H1 (cell line): ENCODE measurements around the gene FYB2. TPM values are rescaled to one million over a fixed set of nuclear protein-coding genes. Genes with fewer than 3 reads are reported as not detected.
A peak's percentile ranks its signal among the peaks of the same experiment; 100 is the strongest.

Source experiments
- CTCF ChIA-PET: fragments of 300-600 bp; sonication (Branson Sonifier 250); formaldehyde crosslinking; loops from one replicate; lab custom pipeline; 2021; ENCODE audit not compliant: partially characterized antibody; lab: Charles Lee
- POLR2A ChIA-PET: fragments of 300-600 bp; sonication (Branson Sonifier 250); formaldehyde crosslinking; loops from one replicate; lab custom pipeline; 2021; ENCODE audit warnings: inconsistent platforms; ENCODE audit not compliant: partially characterized antibody; lab: Charles Lee
- DNase-seq, 2 experiments: peaks; one replicate each; pipeline versions ENCODE4 v3.0.0 to v3.0.0-alpha.2; 2010 to 2022; ENCODE audit warnings: low spot score in 2 of 2, low read depth in 1 of 2, mixed read lengths in 1 of 2
- FAIRE-seq: peaks from 2 replicates; lab custom pipeline; 2011; peaks lifted over from hg19 to GRCh38; lab: Jason Lieb, UNC
- H2AFZ ChIP-seq: 2 replicates; pipeline ENCODE4 v1.8.1; 2012; ENCODE audit warnings: low read length, inconsistent platforms
- H2AK5ac ChIP-seq: 2 replicates; pipeline ENCODE4 v1.6.1; 2013; ENCODE audit warnings: low read depth, low read length
- H2BK120ac ChIP-seq: replicated peaks from 2 replicates; pipeline ENCODE3; 2013; ENCODE audit warnings: low read depth, low read length, inconsistent platforms
- H2BK12ac ChIP-seq: 2 replicates; pipeline ENCODE4 v1.6.1; 2013; ENCODE audit warnings: low read depth, low read length
- H2BK15ac ChIP-seq: 2 replicates; pipeline ENCODE4 v1.6.1; 2013; ENCODE audit warnings: low read length
- H2BK20ac ChIP-seq: 2 replicates; pipeline ENCODE4 v1.6.1; 2013; ENCODE audit warnings: low read length
- H2BK5ac ChIP-seq: 2 replicates; pipeline ENCODE4 v1.6.1; 2013; ENCODE audit warnings: low read depth, low read length
- H3K14ac ChIP-seq: 2 replicates; pipeline ENCODE4 v1.6.1; 2013; ENCODE audit warnings: inconsistent platforms; ENCODE audit not compliant: insufficient read length
- H3K18ac ChIP-seq: 2 replicates; pipeline ENCODE4 v1.6.1; 2013; ENCODE audit warnings: low read length; ENCODE audit errors: extremely low read depth
- H3K23ac ChIP-seq: 2 replicates; pipeline ENCODE4 v1.6.1; 2013; ENCODE audit warnings: inconsistent platforms; ENCODE audit not compliant: insufficient read length
- H3K23me2 ChIP-seq: 2 replicates; pipeline ENCODE4 v1.6.1; 2013; ENCODE audit warnings: low read depth, low read length
- H3K27ac ChIP-seq: 2 replicates; pipeline ENCODE4 v1.6.1; 2011; ENCODE audit warnings: low read depth, low read length, inconsistent platforms
- H3K27me3 ChIP-seq, 4 experiments: replicated peaks in 1 of 4; 1 replicate in 1 of 4; 2 replicates in 3 of 4; pipeline versions ENCODE4 v1.6.1 to v1.8.1; 2011 to 2013; ENCODE audit warnings: low read length in 3 of 4, mild to moderate bottlenecking in 3 of 4, inconsistent platforms in 2 of 4, mixed read lengths in 2 of 4, moderate library complexity in 1 of 4; ENCODE audit not compliant: control insufficient read depth in 3 of 4, insufficient read depth in 3 of 4; ENCODE audit errors: extremely low read depth in 1 of 4
- H3K36me3 ChIP-seq, 4 experiments: 2 replicates each; pipeline versions ENCODE4 v1.6.1 to v1.8.1; 2011 to 2013; ENCODE audit warnings: mild to moderate bottlenecking in 4 of 4, low read length in 3 of 4, moderate library complexity in 2 of 4, control low read depth in 1 of 4, inconsistent platforms in 1 of 4; ENCODE audit not compliant: insufficient read depth in 4 of 4, control insufficient read depth in 2 of 4
- H3K4ac ChIP-seq: replicated peaks from 2 replicates; pipeline ENCODE3; 2013; ENCODE audit warnings: low read length, low read depth, mixed read lengths, inconsistent platforms; ENCODE audit not compliant: insufficient read length
- H3K4me1 ChIP-seq, 4 experiments: replicated peaks in 1 of 4; 1 replicate in 1 of 4; 2 replicates in 3 of 4; pipeline versions ENCODE4 v1.6.1 to v1.8.1; 2011 to 2013; ENCODE audit warnings: low read length in 3 of 4, inconsistent platforms in 2 of 4, mixed read lengths in 1 of 4; ENCODE audit not compliant: insufficient read depth in 4 of 4, control insufficient read depth in 3 of 4
- H3K4me2 ChIP-seq, 2 experiments: 2 replicates each; pipeline versions ENCODE4 v1.6.1 to v1.8.1; 2011 to 2013; ENCODE audit warnings: low read depth in 2 of 2, low read length in 2 of 2, control low read depth in 1 of 2, inconsistent platforms in 1 of 2, mild to moderate bottlenecking in 1 of 2; ENCODE audit not compliant: insufficient read depth in 1 of 2
- H3K4me3 ChIP-seq, 4 experiments: fragments of 200-600, 300-600 bp in 1 of 4; sonication (generic), shearing (Covaris generic), sonication (Bioruptor Twin) in 1 of 4; 2 replicates each; pipeline versions ENCODE4 v1.5.1 to v1.8.1; 2011 to 2016; ENCODE audit warnings: low read length in 4 of 4, low read depth in 3 of 4, control low read depth in 2 of 4, inconsistent platforms in 2 of 4, mild to moderate bottlenecking in 2 of 4, mixed read lengths in 1 of 4, moderate library complexity in 1 of 4; ENCODE audit not compliant: insufficient read depth in 2 of 4; ENCODE audit errors: extremely low read depth in 1 of 4
- H3K56ac ChIP-seq: replicated peaks from 2 replicates; pipeline ENCODE3; 2013; ENCODE audit warnings: low read depth, mild to moderate bottlenecking, mixed read lengths, low read length, inconsistent platforms; ENCODE audit not compliant: insufficient read length
- H3K79me1 ChIP-seq: 2 replicates; pipeline ENCODE4 v1.6.1; 2013; ENCODE audit warnings: low read depth, low read length, control low read depth
- H3K79me2 ChIP-seq, 2 experiments: 2 replicates each; pipeline versions ENCODE4 v1.6.1 to v1.8.1; 2012 to 2013; ENCODE audit warnings: low read length in 2 of 2, mild to moderate bottlenecking in 2 of 2, inconsistent platforms in 1 of 2; ENCODE audit not compliant: insufficient read depth in 2 of 2, control insufficient read depth in 1 of 2
- H3K9ac ChIP-seq, 4 experiments: replicated peaks in 1 of 4; 1 replicate in 1 of 4; 2 replicates in 3 of 4; pipeline versions ENCODE4 v1.6.1 to v1.8.1; 2011 to 2013; ENCODE audit warnings: low read depth in 3 of 4, low read length in 3 of 4, control low read depth in 2 of 4, mild to moderate bottlenecking in 2 of 4, moderate library complexity in 2 of 4, inconsistent platforms in 1 of 4; ENCODE audit errors: extremely low read depth in 1 of 4
- H3K9me3 ChIP-seq, 2 experiments: 2 replicates each; pipeline versions ENCODE4 v1.6.1 to v1.8.1; 2012 to 2013; ENCODE audit warnings: mild to moderate bottlenecking in 2 of 2, moderate library complexity in 2 of 2, control low read depth in 1 of 2, inconsistent platforms in 1 of 2, low read depth in 1 of 2, low read length in 1 of 2, mixed read lengths in 1 of 2; ENCODE audit not compliant: insufficient read depth in 2 of 2
- H4K20me1 ChIP-seq, 2 experiments: replicated peaks in 1 of 2; 2 replicates each; pipeline versions ENCODE3 to v1.8.1; 2011 to 2013; ENCODE audit warnings: inconsistent platforms in 2 of 2, low read length in 2 of 2, mild to moderate bottlenecking in 1 of 2; ENCODE audit not compliant: insufficient read depth in 2 of 2, control insufficient read depth in 1 of 2
- H4K5ac ChIP-seq: 2 replicates; pipeline ENCODE4 v1.6.1; 2013; ENCODE audit warnings: low read length, low read depth, mixed read lengths, inconsistent platforms; ENCODE audit not compliant: insufficient read length
- H4K8ac ChIP-seq: 2 replicates; pipeline ENCODE4 v1.8.0; 2013; ENCODE audit warnings: mild to moderate bottlenecking, moderate library complexity, low read length, inconsistent platforms; ENCODE audit not compliant: insufficient read depth; ENCODE audit errors: extremely low read depth
- H4K91ac ChIP-seq: replicated peaks from 2 replicates; pipeline ENCODE3; 2013; ENCODE audit warnings: low read length, mixed read lengths, inconsistent platforms; ENCODE audit not compliant: insufficient read length
- ATF2 ChIP-seq: IDR thresholded peaks from 2 replicates; pipeline ENCODE4 v1.6.1; 2012; ENCODE audit warnings: low read length, inconsistent platforms
- ATF3 ChIP-seq: IDR thresholded peaks from 2 replicates; pipeline ENCODE4 v1.6.1; 2011; ENCODE audit warnings: low read depth, mild to moderate bottlenecking, low read length; ENCODE audit not compliant: insufficient read depth
- CEBPB ChIP-seq: IDR thresholded peaks from 2 replicates; pipeline ENCODE4 v1.6.1; 2012; ENCODE audit warnings: low read depth, low read length
- CREB1 ChIP-seq: IDR thresholded peaks from 2 replicates; pipeline ENCODE4 v1.6.1; 2012; ENCODE audit warnings: inconsistent platforms
- WGBS, 2 experiments: shearing (Covaris generic) in 1 of 2; methylation state at CpG; one replicate each; pipeline versions ENCODE4 v1.1.6 to v1.1.7; 2013 to 2015; ENCODE audit warnings: low lambda C conversion rate in 2 of 2, mixed read lengths in 2 of 2, inconsistent platforms in 1 of 2, low coverage in 1 of 2, missing lambda C conversion rate in 1 of 2; ENCODE audit not compliant: insufficient replicate concordance in 2 of 2, insufficient coverage in 1 of 2, insufficient read length in 1 of 2; ENCODE audit errors: extremely low coverage in 1 of 2, missing lambda C conversion rate in 1 of 2; 5-methylcytosine and 5-hydroxymethylcytosine counted together
- polyA plus RNA-seq, 7 experiments: library from polyadenylated mRNA; depleted of rRNA in 3 of 7; stranded (reverse) in 5 of 7; unstranded in 2 of 7; fragments of >200 nt in 5 of 7; fragments of 200-250 nt in 2 of 7; gene quantifications; 1 replicate in 5 of 7; 2 replicates in 1 of 7; 4 replicates in 1 of 7; pipeline versions ENCODE4 v1.2.1 to v1.2.3, GENCODE V29; 2011 to 2013; ENCODE audit warnings: missing spikeins in 2 of 7, mixed read lengths in 2 of 7
- total RNA-seq: library from RNA; stranded (reverse); fragmentation: NEBNext Ultra II Directional; extraction: Animal tissue kit (Norgen Biotek cat#: 25700); gene quantifications from 2 replicates; pipeline ENCODE4 v1.2.1, GENCODE V29; 2021

Gene FYB2
- total and polyA plus RNA-seq, 2 of the 8 experiments (the other 6 are each of a cell fraction or from before 2014, with no cell fraction given), result 0.11 to 0.17 TPM

- ChIA-PET POLR2A (no interaction called here), CTCF (interaction anchor here (1.2 to 3.6 kb wide), 7 partner anchors 11 to 50 kb away, joined by 3 to 21 read pairs (median 8); no protein-coding TSS in a partner anchor)
- Histone ChIP-seq H3K27me3 (no peaks in the 10 kb centered on the region), H4K8ac (no peak overlapping the region), H2AK5ac (no peak overlapping the region), H3K79me2 (no peaks in the 10 kb centered on the region), H2BK5ac (no peak overlapping the region), H3K27ac (no peak overlapping the region), H3K56ac (no peak overlapping the region), H3K36me3 (no peaks in the 10 kb centered on the region), H3K4me1 (no peaks in the 10 kb centered on the region), H3K23ac (no peak overlapping the region), H2BK15ac (no peak overlapping the region), H3K79me1 (no peaks in the 10 kb centered on the region), H3K9ac (no peak overlapping the region), H3K4ac (no peak overlapping the region), H2AFZ (0 out of 2 replicates have a peak overlapping the region, but pooled peaks have one; percentile 46), H4K91ac (no peak overlapping the region), H3K14ac (no peak overlapping the region), H2BK120ac (no peak overlapping the region), H3K9me3 (no peaks in the 10 kb centered on the region), H2BK20ac (no peak overlapping the region), H3K23me2 (no peaks in the 10 kb centered on the region), H3K18ac (no peak overlapping the region), H3K4me2 (no peak overlapping the region), H4K20me1 (no peaks in the 10 kb centered on the region), H4K5ac (no peak overlapping the region), H2BK12ac (0 out of 2 replicates have a peak overlapping the region, but pooled peaks have one; percentile 19), H3K4me3 (no peak overlapping the region)
- TF ChIP-seq CREB1 (no peak), ATF2 (no peak), ATF3 (0 out of 2 replicates have a peak, but pooled peaks have one; percentile 19), CEBPB (0 out of 2 replicates have a peak, but pooled peaks have one; percentile 50)
- DNase-seq (no peak), FAIRE-seq (no peak)
- WGBS, 2 experiments, result 76% methylated on average over 3 of the region's 3 CpGs; no CpG with 5 or more reads in 1 of the 2 experiments
Measured at GRCh38 chr1:56780128-56780750, 39.0 kb downstream of the FYB2 start.
